Suprapubic skin (tissue), 4 donors: ENCODE measurements around the gene ATP23. TPM values are rescaled to one million over a fixed set of nuclear protein-coding genes. Genes with fewer than 3 reads are reported as not detected.

Experiments used
- DNase-seq, 2 donors: peaks; one replicate each; pipeline ENCODE4 v3.0.0-alpha.2; 2019; ENCODE audit warnings: low spot score in 2 of 2
- H3K27ac ChIP-seq: fragments of 200-600 bp; sonication (generic); one replicate; pipeline ENCODE4 v1.5.1; 2019
- H3K27me3 ChIP-seq: fragments of 200-600 bp; sonication (generic); one replicate; pipeline ENCODE4 v1.5.1; 2019
- H3K36me3 ChIP-seq: fragments of 200-600 bp; sonication (generic); one replicate; pipeline ENCODE4 v1.5.1; 2019
- H3K4me1 ChIP-seq: fragments of 200-600 bp; sonication (generic); one replicate; pipeline ENCODE4 v1.5.1; 2019
- H3K4me3 ChIP-seq: fragments of 200-600 bp; sonication (generic); one replicate; pipeline ENCODE4 v1.5.1; 2019; ENCODE audit warnings: mild to moderate bottlenecking
- H3K9me3 ChIP-seq: fragments of 200-600 bp; sonication (generic); one replicate; pipeline ENCODE4 v1.5.1; 2019
- CTCF ChIP-seq, 2 donors: fragments of 200-600 bp in 1 of 2; fragments of 450-650 bp in 1 of 2; sonication (generic) in 1 of 2; IDR thresholded peaks; one replicate each; pipeline ENCODE4 v1.5.1; 2016 to 2019; ENCODE audit warnings: antibody characterized with exemption in 2 of 2, mild to moderate bottlenecking in 1 of 2, moderate library complexity in 1 of 2
- EP300 ChIP-seq: sonication (generic); formaldehyde crosslinking; IDR thresholded peaks from one replicate; pipeline ENCODE4 v1.6.1; 2017; ENCODE audit warnings: antibody characterized with exemption
- POLR2A ChIP-seq, 2 donors: fragments of 450-650 bp; IDR thresholded peaks; one replicate each; pipeline ENCODE4 v1.6.1; 2017; ENCODE audit warnings: antibody characterized with exemption in 2 of 2, mild to moderate bottlenecking in 2 of 2, moderate library complexity in 2 of 2
- POLR2AphosphoS5 ChIP-seq, 3 donors: sonication (generic); formaldehyde crosslinking; IDR thresholded peaks; one replicate each; pipeline ENCODE4 v1.6.1; 2017; ENCODE audit warnings: antibody characterized with exemption in 3 of 3
- WGBS: methylation state at CpG from one replicate; pipeline ENCODE4 v1.1.5; 2018; 5-methylcytosine and 5-hydroxymethylcytosine counted together
- total RNA-seq, 4 donors: library from RNA; depleted of rRNA; stranded (reverse); fragments of >200 nt; gene quantifications; one replicate each; pipeline ENCODE4 v1.1.0, GENCODE V29; 2016

ATP23 gene
- total RNA-seq, 4 donors from 2014 or later: 4.4 to 12.0 (median 7.5) TPM

GRCh38 chr12:57905812-57906475 lies 35.4 kb upstream of the ATP23 start:
- no peak for DNase-seq
- Histone ChIP-seq H3K9me3 (no peaks in the 10 kb centered on the region), H3K4me1 (peaks cover 11% of the 10 kb centered on the region), H3K27me3 (no peaks in the 10 kb centered on the region), H3K36me3 (no peaks in the 10 kb centered on the region), H3K27ac (no peak overlapping the region), H3K4me3 (no peak overlapping the region)
- no peak for TF ChIP-seq POLR2A (IDR thresholded peaks at IDR 0.05)
- TF ChIP-seq CTCF (IDR thresholded peaks at IDR 0.05): no peak
- TF ChIP-seq POLR2AphosphoS5 (IDR thresholded peaks at IDR 0.05): no peak
- TF ChIP-seq EP300: no peak
- 56% methylated on average over 7 of the region's 7 CpGs for WGBS

GRCh38 chr12:57906821-57907220 lies 34.5 kb upstream of the ATP23 start:
- TF ChIP-seq POLR2A (IDR thresholded peaks at IDR 0.05) (no peak), CTCF (IDR thresholded peaks at IDR 0.05) (no peak), POLR2AphosphoS5 (IDR thresholded peaks at IDR 0.05) (no peak), EP300 (no peak)
- H3K36me3 ChIP-seq: no peaks in the 10 kb centered on the region
- H3K27ac ChIP-seq: no peak overlapping the region
- H3K4me3 ChIP-seq: no peak overlapping the region
- whole genome bisulfite sequencing: 69% methylated on average over 4 of the region's 4 CpGs
- no peaks in the 10 kb centered on the region for H3K9me3 ChIP-seq
- H3K27me3 ChIP-seq: no peaks in the 10 kb centered on the region
- DNase-seq: no peak
- peaks cover 11% of the 10 kb centered on the region for H3K4me1 ChIP-seq

- Histone ChIP-seq H3K9me3 (no peaks in the 10 kb centered on the region), H3K36me3 (no peaks in the 10 kb centered on the region), H3K4me1 (peaks cover 11% of the 10 kb centered on the region), H3K4me3 (no peak overlapping the region), H3K27me3 (no peaks in the 10 kb centered on the region), H3K27ac (no peak overlapping the region)
- TF ChIP-seq POLR2AphosphoS5 (IDR thresholded peaks at IDR 0.05): no peak
- no peak for TF ChIP-seq EP300
- TF ChIP-seq POLR2A (IDR thresholded peaks at IDR 0.05): no peak
- no peak for TF ChIP-seq CTCF (IDR thresholded peaks at IDR 0.05)
- DNase-seq: no peak
- WGBS: 46% methylated on average over 3 of the region's 3 CpGs
Observed at GRCh38 chr12:57907281-57907680, 34.1 kb upstream of the ATP23 start.

GRCh38 chr12:57908511-57908910 lies 32.9 kb upstream of the ATP23 start:
- no peak for TF ChIP-seq POLR2AphosphoS5 (IDR thresholded peaks at IDR 0.05)
- no peak overlapping the region for H3K4me3 ChIP-seq
- H3K9me3 ChIP-seq: no peaks in the 10 kb centered on the region
- 83% methylated on average over 8 of the region's 8 CpGs for WGBS
- no peaks in the 10 kb centered on the region for H3K27me3 ChIP-seq
- DNase-seq: no peak
- peaks cover 11% of the 10 kb centered on the region for H3K4me1 ChIP-seq
- H3K36me3 ChIP-seq: no peaks in the 10 kb centered on the region
- H3K27ac ChIP-seq: no peak overlapping the region

GRCh38 chr12:57909056-57909455 lies 32.3 kb upstream of the ATP23 start:
- Histone ChIP-seq H3K4me3 (no peak overlapping the region), H3K27ac (no peak overlapping the region), H3K9me3 (no peaks in the 10 kb centered on the region), H3K36me3 (no peaks in the 10 kb centered on the region), H3K27me3 (no peaks in the 10 kb centered on the region), H3K4me1 (peaks cover 11% of the 10 kb centered on the region)
- WGBS: 84% methylated on average over 4 of the region's 4 CpGs
- TF ChIP-seq POLR2AphosphoS5 (IDR thresholded peaks at IDR 0.05): no peak
- TF ChIP-seq POLR2A (IDR thresholded peaks at IDR 0.05): no peak
- TF ChIP-seq CTCF (IDR thresholded peaks at IDR 0.05): no peak
- TF ChIP-seq EP300: no peak
- DNase-seq: no peak

- Histone ChIP-seq H3K4me1 (peaks cover 11% of the 10 kb centered on the region), H3K4me3 (no peak overlapping the region), H3K27me3 (no peaks in the 10 kb centered on the region), H3K9me3 (no peaks in the 10 kb centered on the region), H3K27ac (no peak overlapping the region), H3K36me3 (no peaks in the 10 kb centered on the region)
- 84% methylated on average over 4 of the region's 4 CpGs for WGBS
- TF ChIP-seq POLR2AphosphoS5 (IDR thresholded peaks at IDR 0.05): no peak
- no peak for TF ChIP-seq EP300
- no peak for TF ChIP-seq POLR2A (IDR thresholded peaks at IDR 0.05)
- no peak for TF ChIP-seq CTCF (IDR thresholded peaks at IDR 0.05)
- no peak for DNase-seq
Observed at GRCh38 chr12:57909611-57910010, 31.8 kb upstream of the ATP23 start.
